Dendritic cell treated with granulocyte-macrophage colony-stimulating factor and Interleukin-4, amounts not matched to agents 40 ng/mL and 50 ng/mL, for 4 days (primary cell): ENCODE measurements around the gene EEFSEC.
A peak's percentile ranks its signal among the peaks of the same experiment; 100 is the strongest.
"Not testable (repeated sequence)": the region's sequence is repeated elsewhere in the genome, so short reads cannot be mapped to it uniquely, and the experiment has no call there.

Experiments
- H3K27ac Mint-ChIP-seq: one replicate; pipeline ENCODE4 v1.8.0; 2022; ENCODE audit warnings: mild to moderate bottlenecking, mixed read lengths
- H3K27me3 Mint-ChIP-seq: one replicate; pipeline ENCODE4 v1.8.0; 2022; ENCODE audit warnings: mild to moderate bottlenecking, mixed read lengths
- H3K36me3 Mint-ChIP-seq: one replicate; pipeline ENCODE4 v1.8.0; 2022; ENCODE audit warnings: low read depth, mixed read lengths
- H3K4me1 Mint-ChIP-seq: one replicate; pipeline ENCODE4 v1.8.0; 2022; ENCODE audit warnings: low read depth, mixed read lengths
- H3K4me3 Mint-ChIP-seq: one replicate; pipeline ENCODE4 v1.8.0; 2022; ENCODE audit warnings: mild to moderate bottlenecking, moderate library complexity, mixed read lengths
- H3K9me3 Mint-ChIP-seq: one replicate; pipeline ENCODE4 v1.8.0; 2022; ENCODE audit warnings: mixed read lengths
- intact Hi-C: fragments of 100-400 bp; cut with micrococcal nuclease; formaldehyde crosslinking; loops from one replicate; pipeline ENCODE4 v1.15.0; 2022

EEFSEC gene

DNA sequence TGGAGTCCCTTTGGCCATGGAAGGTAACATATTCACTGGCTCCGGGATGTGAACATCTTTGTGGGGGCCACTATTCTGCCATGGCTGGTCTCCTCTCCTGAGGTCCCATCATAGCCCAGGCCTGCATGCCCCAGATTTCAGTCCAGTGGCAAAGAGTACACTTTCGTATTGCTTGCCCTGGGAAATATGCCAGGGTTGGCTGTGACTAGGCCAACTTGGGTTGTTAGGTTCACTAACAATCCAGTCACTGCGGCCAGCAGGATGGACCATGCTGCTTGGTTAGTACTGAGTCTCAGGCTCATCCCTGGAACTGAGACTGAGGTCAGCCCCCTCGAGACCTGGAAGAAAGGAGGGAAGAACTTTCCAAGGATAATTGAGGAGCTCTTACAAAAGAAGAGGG lies 9.8 kb upstream of the EEFSEC start:
- H3K9me3 Mint-ChIP-seq: no peaks in the 10 kb centered on the region
- intact Hi-C loops: no loop called here
- H3K4me1 Mint-ChIP-seq: peaks cover 33% of the 10 kb centered on the region
- peaks cover 10% of the 10 kb centered on the region for H3K27me3 Mint-ChIP-seq
- H3K27ac Mint-ChIP-seq: peak overlapping the region; percentile 91
- H3K4me3 Mint-ChIP-seq: no peak overlapping the region
- peaks cover 12% of the 10 kb centered on the region for H3K36me3 Mint-ChIP-seq

DNA sequence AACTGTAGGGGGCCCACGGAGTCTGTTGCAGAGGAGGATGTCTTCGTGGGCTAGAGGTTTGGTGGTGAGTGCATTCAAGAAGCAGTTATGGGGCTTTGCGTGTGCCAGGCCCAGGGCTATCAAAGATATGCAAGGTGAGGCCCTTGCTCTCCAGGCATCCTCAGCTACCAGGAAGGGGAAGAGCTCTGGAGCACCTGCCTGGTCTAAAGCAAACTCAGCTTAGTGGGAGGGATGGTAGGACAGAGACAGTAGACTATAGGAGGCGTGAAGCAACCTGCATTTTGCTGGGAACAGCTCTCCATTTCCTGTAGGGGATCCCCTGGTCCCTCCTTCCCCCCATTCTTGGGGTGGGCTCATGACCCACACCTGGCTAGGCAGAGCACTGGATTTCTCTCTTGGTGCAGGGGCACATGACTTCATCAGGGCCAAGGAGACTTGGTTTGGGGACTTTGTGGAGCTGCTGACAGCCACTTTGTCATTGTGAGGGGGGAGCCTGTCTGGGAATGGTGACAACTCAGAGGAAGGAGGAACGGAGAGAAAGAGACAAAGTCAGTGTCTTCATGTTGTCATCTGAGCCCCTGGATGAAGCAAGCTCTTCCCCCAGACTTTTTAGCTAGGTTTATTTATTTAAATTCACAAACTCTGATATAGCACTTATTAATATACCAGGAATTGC lies 8.6 kb upstream of the EEFSEC start:
- H3K36me3 Mint-ChIP-seq: peaks cover 12% of the 10 kb centered on the region
- peak overlapping the region; percentile 91 for H3K27ac Mint-ChIP-seq
- intact Hi-C loops: loop anchor here (1.0 to 5.0 kb wide), 2 partner anchors 9 to 67 kb away; partner anchors contain the start of gene EEFSEC
- peak overlapping the region; percentile 1 for H3K4me3 Mint-ChIP-seq
- H3K27me3 Mint-ChIP-seq: peaks cover under 1% of the 10 kb centered on the region
- peaks cover 36% of the 10 kb centered on the region for H3K4me1 Mint-ChIP-seq
- H3K9me3 Mint-ChIP-seq: no peaks in the 10 kb centered on the region

DNA sequence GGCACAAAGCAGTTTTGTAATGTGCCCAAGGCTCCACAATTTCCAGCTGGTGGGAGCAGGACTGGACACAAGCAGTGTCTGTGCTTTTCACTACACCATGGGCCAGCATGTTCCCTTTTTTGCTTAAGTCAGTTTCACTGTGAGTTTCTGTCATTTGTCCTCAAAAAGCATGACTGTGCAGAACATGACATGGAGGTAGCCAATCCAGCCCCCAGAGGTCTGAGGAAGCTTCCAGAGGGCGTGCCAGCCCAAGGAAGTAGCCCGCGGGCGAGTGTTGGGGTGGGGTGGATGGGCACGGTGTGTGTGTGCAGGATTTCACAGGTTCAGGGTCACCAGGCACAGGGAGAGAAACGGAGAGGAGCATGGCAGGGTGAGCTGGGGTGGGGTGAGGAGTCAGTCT lies 8.0 kb upstream of the EEFSEC start:
- H3K27me3 Mint-ChIP-seq: no peaks in the 10 kb centered on the region
- H3K27ac Mint-ChIP-seq: peak overlapping the region; percentile 91
- peak overlapping the region; percentile 68 for H3K4me3 Mint-ChIP-seq
- peaks cover 12% of the 10 kb centered on the region for H3K36me3 Mint-ChIP-seq
- H3K9me3 Mint-ChIP-seq: no peaks in the 10 kb centered on the region
- peaks cover 42% of the 10 kb centered on the region for H3K4me1 Mint-ChIP-seq
- intact Hi-C loops: loop anchor here (1.0 to 5.0 kb wide), 2 partner anchors 8 to 68 kb away; partner anchors contain the start of gene EEFSEC

DNA sequence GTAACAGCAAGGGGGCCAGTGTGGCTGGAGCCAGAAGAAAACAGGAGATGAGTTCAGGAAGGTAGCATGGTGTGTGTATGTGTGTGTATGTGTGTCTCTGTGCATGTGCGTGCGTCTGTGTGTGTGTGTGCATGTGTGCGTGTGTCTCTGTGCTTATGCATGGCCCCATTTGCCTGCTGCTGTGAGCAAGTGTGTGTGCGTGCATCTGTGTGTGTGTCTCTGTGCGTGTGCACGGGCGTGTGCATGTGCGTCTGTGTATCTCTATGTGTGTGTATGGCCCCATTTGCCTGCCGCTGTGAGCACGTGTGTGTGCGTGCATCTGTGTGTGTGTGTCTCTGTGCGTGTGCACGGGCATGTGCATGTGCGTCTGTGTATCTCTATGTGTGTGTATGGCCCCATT lies 7.1 kb upstream of the EEFSEC start:
- Mint-ChIP-seq H3K36me3 (peaks cover 12% of the 10 kb centered on the region), H3K4me3 (no peak overlapping the region), H3K4me1 (peaks cover 42% of the 10 kb centered on the region), H3K9me3 (no peaks in the 10 kb centered on the region), H3K27me3 (no peaks in the 10 kb centered on the region), H3K27ac (peak overlapping the region; percentile 91)
- intact Hi-C loops: loop anchor here (5.0 kb wide), 1 partner anchor 69 kb away; no protein-coding TSS in a partner anchor

DNA sequence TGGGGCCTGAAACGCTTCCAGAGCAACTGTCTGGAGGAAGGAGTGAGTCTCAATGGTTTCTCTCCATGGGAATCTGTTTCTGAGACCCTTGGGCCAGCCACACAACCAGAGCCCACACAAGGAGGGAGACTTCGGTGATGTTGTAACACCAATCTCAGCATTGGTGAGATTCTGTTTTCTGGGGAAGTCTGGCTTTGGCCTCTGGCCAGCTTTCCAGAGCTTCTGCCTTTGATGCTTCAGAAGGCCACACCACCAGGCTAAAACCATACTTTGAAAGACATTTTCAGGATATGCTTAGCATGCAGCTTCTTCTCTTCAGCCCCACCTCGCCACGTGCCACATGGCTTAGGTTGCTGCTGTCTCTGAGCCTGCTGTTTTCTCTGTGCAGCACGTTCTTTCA lies 3.6 kb upstream of the EEFSEC start:
- peaks cover 54% of the 10 kb centered on the region for H3K4me1 Mint-ChIP-seq
- peaks cover 5% of the 10 kb centered on the region for H3K9me3 Mint-ChIP-seq
- no peaks in the 10 kb centered on the region for H3K27me3 Mint-ChIP-seq
- H3K27ac Mint-ChIP-seq: peak overlapping the region; percentile 78
- no peak overlapping the region for H3K4me3 Mint-ChIP-seq
- intact Hi-C loops: loop anchor here (5.0 kb wide), 1 partner anchor 72 kb away; no protein-coding TSS in a partner anchor
- peaks cover 25% of the 10 kb centered on the region for H3K36me3 Mint-ChIP-seq

DNA sequence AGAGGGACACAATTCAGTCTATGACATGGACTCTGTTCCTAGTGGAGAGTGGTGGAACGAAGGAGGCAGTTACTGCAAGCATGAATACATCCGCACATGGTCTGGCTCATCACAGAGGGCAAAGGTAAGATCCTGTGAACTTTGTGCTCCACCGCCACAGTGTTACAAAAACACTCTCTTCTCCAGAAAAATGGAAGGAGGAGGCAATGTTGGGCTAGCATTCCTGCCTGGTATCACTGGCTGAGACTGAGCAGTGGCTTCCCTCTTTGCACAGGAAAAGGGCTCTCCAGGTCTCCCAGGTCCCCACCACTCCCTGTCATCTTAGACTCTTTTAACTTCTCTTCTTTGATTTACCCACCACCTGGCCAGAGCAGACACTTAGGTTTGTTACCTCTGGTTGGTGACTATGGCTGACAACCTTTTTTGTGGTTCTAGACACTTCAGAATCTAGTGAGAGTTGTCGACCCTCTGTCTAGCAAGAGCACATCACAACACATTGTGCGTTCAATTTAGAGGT lies 1.5 kb upstream of the EEFSEC start:
- intact Hi-C loops: no loop called here
- Mint-ChIP-seq H3K9me3 (peaks cover 5% of the 10 kb centered on the region), H3K27me3 (no peaks in the 10 kb centered on the region), H3K4me3 (no peak overlapping the region), H3K27ac (peak overlapping the region; percentile 57), H3K36me3 (peaks cover 17% of the 10 kb centered on the region), H3K4me1 (peaks cover 46% of the 10 kb centered on the region)

DNA sequence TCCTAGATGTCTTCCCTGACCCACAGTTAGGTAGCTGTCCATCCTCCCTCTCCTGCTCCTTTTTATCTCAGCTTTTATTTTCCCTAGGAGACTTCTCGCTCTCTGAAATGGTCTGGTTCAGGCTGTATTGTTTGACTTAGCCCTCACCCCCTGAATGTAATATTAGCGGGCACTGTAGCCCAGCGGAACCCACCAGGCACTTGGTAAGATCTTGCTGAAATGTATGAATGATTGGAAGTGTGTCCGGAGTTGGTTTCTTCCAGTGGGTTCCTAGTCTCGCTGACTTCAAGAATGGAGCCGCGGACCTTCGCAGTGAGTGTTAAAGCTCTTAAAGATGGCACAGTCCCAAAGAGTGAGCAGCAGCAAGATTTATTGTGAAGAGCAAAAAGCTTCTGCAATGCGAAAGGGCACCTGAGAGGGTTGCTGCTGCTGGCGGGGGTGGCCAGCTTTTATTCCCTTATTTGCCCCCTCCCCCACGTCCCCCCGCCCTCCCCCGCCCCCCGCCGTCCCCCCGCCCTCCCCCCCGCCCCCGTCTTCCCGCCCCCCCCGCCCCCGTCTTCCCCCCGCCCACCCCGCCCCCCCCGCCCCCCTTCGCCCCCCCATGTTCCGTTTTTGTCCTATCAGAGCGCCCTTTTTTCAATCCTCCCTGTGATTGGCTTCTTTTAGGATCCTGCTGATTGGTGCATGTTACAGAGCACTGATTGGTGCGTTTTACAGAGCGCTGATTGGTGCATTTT lies 694 bp upstream of the EEFSEC start:
- intact Hi-C loops: loop anchor here (1.0 kb wide), 1 partner anchor 7 kb away; no protein-coding TSS in a partner anchor
- H3K4me1 Mint-ChIP-seq: peaks cover 46% of the 10 kb centered on the region
- peaks cover 5% of the 10 kb centered on the region for H3K9me3 Mint-ChIP-seq
- H3K27me3 Mint-ChIP-seq: no peaks in the 10 kb centered on the region
- peak overlapping the region; percentile 86 for H3K27ac Mint-ChIP-seq
- H3K4me3 Mint-ChIP-seq: peak overlapping the region; percentile 86
- peaks cover 24% of the 10 kb centered on the region for H3K36me3 Mint-ChIP-seq

DNA sequence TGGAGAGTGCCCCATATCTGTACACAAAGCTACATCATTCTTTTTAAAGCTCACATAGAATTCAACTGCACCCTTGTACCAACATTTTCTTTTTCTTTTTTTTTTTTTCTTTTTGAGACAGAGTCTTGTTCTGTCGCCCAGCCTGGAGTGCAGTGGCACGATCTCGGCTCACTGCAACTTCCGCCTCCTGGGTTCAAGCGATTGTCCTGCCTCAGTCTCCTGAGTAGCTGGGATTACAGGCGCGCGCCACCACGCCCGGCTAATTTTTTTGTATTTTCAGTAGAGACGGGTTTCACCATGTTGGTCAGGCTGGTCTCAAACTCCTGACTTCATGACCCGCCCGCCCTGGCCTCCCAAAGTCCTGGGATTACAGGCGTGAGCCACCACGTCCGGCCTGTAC lies 1.1 kb downstream of the EEFSEC start:
- H3K27me3 Mint-ChIP-seq, H3K9me3 Mint-ChIP-seq, intact Hi-C loops: not testable (repeated sequence)
- H3K36me3 Mint-ChIP-seq: peaks cover 40% of the 10 kb centered on the region
- H3K4me1 Mint-ChIP-seq: peaks cover 47% of the 10 kb centered on the region
- peak overlapping the region; percentile 86 for H3K4me3 Mint-ChIP-seq
- H3K27ac Mint-ChIP-seq: peak overlapping the region; percentile 86

DNA sequence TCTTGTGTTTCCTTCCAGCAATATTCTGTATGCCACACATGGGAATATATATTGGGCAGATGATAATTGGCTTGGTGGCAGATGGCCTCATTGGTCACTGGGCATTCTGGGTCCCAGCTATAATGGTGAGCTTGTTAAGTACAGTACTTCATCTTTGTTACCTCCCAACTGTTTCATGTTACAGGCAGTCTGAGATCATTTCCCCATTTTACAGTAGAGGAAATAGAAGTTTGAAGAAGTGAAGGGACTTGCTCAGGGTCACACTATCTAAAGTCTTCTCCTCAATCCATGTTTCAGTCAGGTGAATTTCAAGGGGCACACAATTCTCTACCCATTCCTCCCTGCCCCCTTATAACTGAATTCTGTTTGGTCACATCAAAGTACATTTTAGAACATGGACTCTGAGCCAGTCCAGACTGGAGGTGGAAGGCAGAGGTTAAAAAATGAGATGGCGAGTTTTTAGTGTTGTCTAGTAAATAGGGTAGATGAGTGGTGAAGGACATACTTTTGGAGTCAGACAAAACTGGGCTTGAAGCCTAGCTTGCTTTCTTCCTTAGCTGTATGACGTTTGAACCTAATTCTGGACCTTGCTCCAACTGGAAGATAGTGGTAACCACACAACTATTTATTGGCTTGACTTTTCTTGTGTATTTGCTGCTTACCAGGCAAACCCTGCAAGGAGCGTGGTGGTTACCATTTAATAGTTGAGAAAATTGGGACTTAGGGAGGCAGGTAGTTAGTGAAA lies 2.5 kb downstream of the EEFSEC start:
- Mint-ChIP-seq H3K9me3 (peaks cover 5% of the 10 kb centered on the region), H3K27ac (peak overlapping the region; percentile 42), H3K4me3 (no peak overlapping the region), H3K4me1 (peaks cover 44% of the 10 kb centered on the region), H3K36me3 (peaks cover 52% of the 10 kb centered on the region), H3K27me3 (no peaks in the 10 kb centered on the region)
- intact Hi-C loops: no loop called here

DNA sequence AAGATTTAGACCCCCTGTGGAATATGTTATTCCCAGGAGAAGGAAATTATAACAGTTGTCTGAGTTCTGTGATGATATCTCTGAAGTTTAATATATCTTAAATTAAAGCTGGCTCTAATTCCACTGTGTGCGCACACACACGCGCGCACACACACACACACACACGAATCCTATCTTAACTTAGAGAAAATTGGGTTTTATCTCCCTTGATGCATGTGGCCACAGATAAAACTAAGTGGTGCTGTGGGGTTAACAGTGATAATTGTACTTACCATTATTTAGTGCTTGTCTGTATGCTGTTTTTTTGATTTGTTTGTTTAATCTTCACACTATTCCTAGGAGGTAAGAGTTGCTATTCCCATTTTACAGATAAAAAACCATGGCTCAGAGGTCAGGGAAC lies 7.4 kb downstream of the EEFSEC start:
- Mint-ChIP-seq H3K27ac (no peak overlapping the region), H3K36me3 (peaks cover 65% of the 10 kb centered on the region), H3K27me3 (no peaks in the 10 kb centered on the region), H3K4me3 (no peak overlapping the region), H3K4me1 (peaks cover 31% of the 10 kb centered on the region), H3K9me3 (no peaks in the 10 kb centered on the region)
- intact Hi-C loops: no loop called here

DNA sequence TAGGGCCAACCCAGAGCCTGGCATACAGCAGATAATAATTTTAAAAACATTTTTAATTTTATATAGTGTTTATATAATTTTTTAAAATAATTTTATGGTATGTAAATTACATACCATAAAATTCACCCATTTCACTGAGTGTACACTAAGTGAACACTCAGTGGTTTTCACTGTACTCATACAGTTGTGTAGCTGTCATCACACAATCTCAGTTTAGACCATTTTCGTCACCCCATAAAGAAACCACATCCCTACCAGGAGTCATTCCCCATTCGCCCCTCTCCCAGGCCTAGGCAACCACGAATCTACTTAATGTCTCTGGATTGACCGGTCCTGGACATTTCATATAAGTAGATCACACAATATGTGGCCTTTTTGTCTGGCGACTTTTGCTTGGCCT lies 10.2 kb downstream of the EEFSEC start:
- no peaks in the 10 kb centered on the region for H3K27me3 Mint-ChIP-seq
- H3K36me3 Mint-ChIP-seq: peaks cover 59% of the 10 kb centered on the region
- H3K4me1 Mint-ChIP-seq: peaks cover 34% of the 10 kb centered on the region
- no peaks in the 10 kb centered on the region for H3K9me3 Mint-ChIP-seq
- H3K27ac Mint-ChIP-seq: no peak overlapping the region
- H3K4me3 Mint-ChIP-seq: no peak overlapping the region
- intact Hi-C loops: no loop called here

DNA sequence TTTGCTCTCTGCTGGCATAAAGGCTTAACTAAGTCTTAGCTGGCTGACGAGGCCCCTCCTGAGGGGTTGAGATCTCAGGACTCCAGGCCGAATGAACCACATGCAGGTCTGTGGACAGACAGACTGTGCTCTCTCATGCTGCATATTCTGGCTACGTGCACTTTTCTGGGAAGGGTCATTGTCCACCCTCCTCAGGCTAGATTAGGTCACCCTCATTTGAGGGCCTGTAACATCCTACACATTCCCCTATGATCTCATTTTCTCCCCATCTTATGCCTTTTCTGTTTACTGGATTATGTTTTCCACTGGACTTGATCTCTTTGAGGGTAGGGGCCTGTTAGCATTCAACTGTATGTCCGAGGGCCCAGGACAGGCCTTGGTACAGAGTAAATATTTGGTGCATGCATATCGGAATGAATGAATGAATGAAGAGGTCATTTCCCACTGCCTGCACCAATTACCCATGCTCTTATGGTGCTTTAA lies 13.7 kb downstream of the EEFSEC start:
- Mint-ChIP-seq H3K27ac (no peak overlapping the region), H3K4me1 (peaks cover 35% of the 10 kb centered on the region), H3K4me3 (no peak overlapping the region), H3K27me3 (no peaks in the 10 kb centered on the region), H3K36me3 (peaks cover 32% of the 10 kb centered on the region), H3K9me3 (no peaks in the 10 kb centered on the region)
- intact Hi-C loops: no loop called here

DNA sequence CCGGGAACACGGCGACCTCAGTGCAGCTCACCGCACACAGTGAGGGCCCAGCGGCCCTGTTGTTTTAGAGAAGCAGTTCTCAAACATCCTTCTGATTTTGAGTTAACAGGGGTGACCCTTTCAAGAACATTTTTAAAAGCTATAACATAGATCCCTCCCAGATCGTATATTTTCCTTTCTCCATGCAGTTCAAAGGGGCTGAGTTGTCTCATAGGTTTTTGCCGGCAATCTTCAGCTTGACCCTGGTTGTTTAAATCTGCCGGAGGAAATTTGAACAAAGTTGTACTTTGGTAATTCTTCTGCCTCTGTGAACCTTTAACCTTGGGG lies 14.3 kb downstream of the EEFSEC start:
- peaks cover 35% of the 10 kb centered on the region for H3K4me1 Mint-ChIP-seq
- no peak overlapping the region for H3K4me3 Mint-ChIP-seq
- H3K27me3 Mint-ChIP-seq: no peaks in the 10 kb centered on the region
- intact Hi-C loops: no loop called here
- peaks cover 29% of the 10 kb centered on the region for H3K36me3 Mint-ChIP-seq
- H3K27ac Mint-ChIP-seq: peak overlapping the region; percentile 40
- H3K9me3 Mint-ChIP-seq: no peaks in the 10 kb centered on the region
